ENCODE data around the gene RPS15.

DNA sequence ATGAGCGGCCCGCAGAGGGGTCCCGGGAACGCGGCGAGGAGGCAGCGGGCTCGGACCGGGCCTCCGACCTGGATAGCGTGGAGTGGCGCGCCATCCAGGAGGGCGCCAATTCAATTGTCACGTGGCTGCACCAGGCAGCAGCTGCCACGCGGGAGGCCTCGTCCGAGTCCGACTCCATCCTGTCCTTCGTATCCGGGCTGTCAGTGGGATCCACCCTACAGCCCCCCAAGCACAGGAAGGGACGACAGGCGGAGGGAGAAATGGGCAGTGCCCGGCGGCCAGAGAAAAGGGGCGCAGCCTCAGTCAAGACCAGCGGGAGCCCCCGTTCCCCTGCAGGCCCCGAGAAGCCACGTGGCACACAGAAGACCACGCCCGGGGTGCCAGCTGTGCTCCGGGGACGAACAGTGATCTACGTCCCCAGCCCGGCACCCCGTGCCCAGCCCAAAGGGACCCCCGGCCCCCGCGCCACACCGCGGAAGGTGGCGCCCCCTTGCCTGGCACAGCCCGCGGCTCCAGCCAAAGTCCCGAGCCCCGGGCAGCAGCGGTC lies 30.2 kb downstream of the RPS15 start:
- TF ChIP-seq, protein P1, sequence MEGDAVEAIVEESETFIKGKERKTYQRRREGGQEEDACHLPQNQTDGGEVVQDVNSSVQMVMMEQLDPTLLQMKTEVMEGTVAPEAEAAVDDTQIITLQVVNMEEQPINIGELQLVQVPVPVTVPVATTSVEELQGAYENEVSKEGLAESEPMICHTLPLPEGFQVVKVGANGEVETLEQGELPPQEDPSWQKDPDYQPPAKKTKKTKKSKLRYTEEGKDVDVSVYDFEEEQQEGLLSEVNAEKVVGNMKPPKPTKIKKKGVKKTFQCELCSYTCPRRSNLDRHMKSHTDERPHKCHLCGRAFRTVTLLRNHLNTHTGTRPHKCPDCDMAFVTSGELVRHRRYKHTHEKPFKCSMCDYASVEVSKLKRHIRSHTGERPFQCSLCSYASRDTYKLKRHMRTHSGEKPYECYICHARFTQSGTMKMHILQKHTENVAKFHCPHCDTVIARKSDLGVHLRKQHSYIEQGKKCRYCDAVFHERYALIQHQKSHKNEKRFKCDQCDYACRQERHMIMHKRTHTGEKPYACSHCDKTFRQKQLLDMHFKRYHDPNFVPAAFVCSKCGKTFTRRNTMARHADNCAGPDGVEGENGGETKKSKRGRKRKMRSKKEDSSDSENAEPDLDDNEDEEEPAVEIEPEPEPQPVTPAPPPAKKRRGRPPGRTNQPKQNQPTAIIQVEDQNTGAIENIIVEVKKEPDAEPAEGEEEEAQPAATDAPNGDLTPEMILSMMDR (IDR thresholded peaks at IDR 0.05; ENCODE audit: low read depth, low read length, missing input control), result no peak
- TF ChIP-seq GABPA (IDR thresholded peaks at IDR 0.05 in 1 of 2, conservative IDR thresholded peaks at IDR 0.05 in 1 of 2) (no peak), SP1 (IDR thresholded peaks at IDR 0.05) (no peak), FOXA1 (IDR thresholded peaks at IDR 0.05) (no peak), RAD21 (IDR thresholded peaks at IDR 0.05) (no peak)
- TF ChIP-seq, protein P2, sequence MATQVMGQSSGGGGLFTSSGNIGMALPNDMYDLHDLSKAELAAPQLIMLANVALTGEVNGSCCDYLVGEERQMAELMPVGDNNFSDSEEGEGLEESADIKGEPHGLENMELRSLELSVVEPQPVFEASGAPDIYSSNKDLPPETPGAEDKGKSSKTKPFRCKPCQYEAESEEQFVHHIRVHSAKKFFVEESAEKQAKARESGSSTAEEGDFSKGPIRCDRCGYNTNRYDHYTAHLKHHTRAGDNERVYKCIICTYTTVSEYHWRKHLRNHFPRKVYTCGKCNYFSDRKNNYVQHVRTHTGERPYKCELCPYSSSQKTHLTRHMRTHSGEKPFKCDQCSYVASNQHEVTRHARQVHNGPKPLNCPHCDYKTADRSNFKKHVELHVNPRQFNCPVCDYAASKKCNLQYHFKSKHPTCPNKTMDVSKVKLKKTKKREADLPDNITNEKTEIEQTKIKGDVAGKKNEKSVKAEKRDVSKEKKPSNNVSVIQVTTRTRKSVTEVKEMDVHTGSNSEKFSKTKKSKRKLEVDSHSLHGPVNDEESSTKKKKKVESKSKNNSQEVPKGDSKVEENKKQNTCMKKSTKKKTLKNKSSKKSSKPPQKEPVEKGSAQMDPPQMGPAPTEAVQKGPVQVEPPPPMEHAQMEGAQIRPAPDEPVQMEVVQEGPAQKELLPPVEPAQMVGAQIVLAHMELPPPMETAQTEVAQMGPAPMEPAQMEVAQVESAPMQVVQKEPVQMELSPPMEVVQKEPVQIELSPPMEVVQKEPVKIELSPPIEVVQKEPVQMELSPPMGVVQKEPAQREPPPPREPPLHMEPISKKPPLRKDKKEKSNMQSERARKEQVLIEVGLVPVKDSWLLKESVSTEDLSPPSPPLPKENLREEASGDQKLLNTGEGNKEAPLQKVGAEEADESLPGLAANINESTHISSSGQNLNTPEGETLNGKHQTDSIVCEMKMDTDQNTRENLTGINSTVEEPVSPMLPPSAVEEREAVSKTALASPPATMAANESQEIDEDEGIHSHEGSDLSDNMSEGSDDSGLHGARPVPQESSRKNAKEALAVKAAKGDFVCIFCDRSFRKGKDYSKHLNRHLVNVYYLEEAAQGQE (IDR thresholded peaks at IDR 0.05), result no peak
